ENCODE results near the gene ARHGAP1.
"Not testable (repeated sequence)": the region's sequence is repeated elsewhere in the genome, so short reads cannot be mapped to it uniquely, and the experiment has no call there.

The ARHGAP1 gene

DNA sequence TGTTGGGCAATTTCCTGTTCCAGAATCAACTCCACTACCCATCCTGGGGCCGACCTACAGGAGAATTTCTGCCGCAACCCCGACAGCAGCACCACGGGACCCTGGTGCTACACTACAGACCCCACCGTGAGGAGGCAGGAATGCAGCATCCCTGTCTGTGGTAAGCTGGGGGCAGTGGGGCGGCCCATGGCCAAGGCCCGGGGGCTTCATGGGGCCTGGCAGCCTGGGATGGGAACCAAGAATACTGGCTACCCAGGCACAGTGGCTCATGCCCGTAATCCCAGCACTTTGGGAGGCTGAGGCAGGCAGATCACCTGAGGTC is 22.9 kb upstream of the ARHGAP1 start:
- TF ChIP-seq, protein P1, sequence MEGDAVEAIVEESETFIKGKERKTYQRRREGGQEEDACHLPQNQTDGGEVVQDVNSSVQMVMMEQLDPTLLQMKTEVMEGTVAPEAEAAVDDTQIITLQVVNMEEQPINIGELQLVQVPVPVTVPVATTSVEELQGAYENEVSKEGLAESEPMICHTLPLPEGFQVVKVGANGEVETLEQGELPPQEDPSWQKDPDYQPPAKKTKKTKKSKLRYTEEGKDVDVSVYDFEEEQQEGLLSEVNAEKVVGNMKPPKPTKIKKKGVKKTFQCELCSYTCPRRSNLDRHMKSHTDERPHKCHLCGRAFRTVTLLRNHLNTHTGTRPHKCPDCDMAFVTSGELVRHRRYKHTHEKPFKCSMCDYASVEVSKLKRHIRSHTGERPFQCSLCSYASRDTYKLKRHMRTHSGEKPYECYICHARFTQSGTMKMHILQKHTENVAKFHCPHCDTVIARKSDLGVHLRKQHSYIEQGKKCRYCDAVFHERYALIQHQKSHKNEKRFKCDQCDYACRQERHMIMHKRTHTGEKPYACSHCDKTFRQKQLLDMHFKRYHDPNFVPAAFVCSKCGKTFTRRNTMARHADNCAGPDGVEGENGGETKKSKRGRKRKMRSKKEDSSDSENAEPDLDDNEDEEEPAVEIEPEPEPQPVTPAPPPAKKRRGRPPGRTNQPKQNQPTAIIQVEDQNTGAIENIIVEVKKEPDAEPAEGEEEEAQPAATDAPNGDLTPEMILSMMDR (IDR thresholded peaks at IDR 0.05; ENCODE audit: low read depth, low read length) = no peak
- DNase-seq (ENCODE audit: extremely low read depth, low read depth) = no peak

DNA sequence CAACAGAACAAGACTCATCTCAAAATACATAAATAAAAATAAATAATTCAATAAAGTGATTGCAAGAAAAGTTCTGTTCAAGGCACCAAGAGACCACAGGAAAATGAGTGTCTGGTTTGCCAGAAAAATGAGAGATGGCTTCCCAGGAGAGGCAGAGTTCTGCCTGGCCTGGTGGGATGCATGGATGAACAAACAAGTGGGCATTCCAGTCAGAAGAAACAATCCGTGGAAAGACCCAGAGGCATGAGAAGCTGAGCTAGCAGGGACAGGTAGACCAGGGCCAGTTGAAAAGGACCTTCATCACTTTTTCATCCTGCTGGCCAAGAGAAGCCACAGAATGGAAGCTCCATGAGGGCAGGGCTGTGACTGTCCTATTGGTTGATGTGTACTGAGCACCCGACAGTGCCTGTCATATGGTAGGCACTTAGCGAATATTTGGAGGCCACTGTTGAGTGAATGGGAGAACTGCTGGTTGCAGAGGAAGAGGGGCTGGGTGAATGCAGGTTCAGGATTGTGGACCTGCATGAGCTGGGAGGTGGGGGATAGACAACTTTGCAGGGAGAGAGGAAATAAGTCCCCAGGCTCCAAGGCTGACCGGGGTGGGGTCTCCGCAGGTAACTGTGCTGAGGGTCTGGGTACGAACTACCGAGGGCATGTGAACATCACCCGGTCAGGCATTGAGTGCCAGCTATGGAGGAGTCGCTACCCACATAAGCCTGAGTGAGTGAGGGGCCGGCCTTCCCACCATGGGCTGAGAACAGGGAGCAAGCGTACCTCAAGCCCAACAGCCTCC is 22.3 kb upstream of the ARHGAP1 start:
- DNase-seq (ENCODE audit: extremely low read depth, low read depth) = no peak
- TF ChIP-seq, protein P1 (IDR thresholded peaks at IDR 0.05; ENCODE audit: low read depth, low read length) = no peak

GRCh38 chr11:46721286-46721685 is 20.9 kb upstream of the ARHGAP1 start:
- TF ChIP-seq, protein P1 (IDR thresholded peaks at IDR 0.05; ENCODE audit: low read depth, low read length) = no peak
- DNase-seq (ENCODE audit: extremely low read depth, low read depth) = no peak

GRCh38 chr11:46719543-46720218 is 19.3 kb upstream of the ARHGAP1 start:
- no peak for DNase-seq (ENCODE audit: extremely low read depth, low read depth)
- TF ChIP-seq, protein P1 (IDR thresholded peaks at IDR 0.05; ENCODE audit: low read depth, low read length) = no peak

DNA sequence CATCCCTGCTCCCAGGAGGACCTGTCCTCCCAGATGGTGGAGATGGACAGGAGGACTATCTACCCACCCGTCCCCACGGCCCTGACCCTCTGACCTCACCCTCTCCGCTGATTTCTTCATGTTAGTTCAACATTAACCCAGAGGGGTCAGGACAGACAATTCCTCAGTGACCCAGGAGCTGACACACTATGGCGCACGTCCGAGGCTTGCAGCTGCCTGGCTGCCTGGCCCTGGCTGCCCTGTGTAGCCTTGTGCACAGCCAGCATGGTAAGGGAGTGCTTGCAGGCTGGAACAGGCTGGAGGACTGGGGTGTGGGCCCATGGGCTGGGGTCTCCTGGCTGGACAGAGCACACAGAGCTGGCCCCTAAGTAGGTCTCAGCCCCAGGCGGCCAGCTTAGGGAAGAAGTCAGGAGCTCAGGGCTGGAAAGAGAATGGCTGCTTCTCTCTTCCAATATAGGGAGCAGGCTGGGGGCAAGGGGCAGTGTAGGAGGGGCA is 18.7 kb upstream of the ARHGAP1 start, which contains the start of gene F2:
Gene F2 (plus strand): TSS at position 166 of the 495 bp plus-strand sequence. CDS start 23 bp downstream, at position 189.
- no peak for DNase-seq (ENCODE audit: extremely low read depth, low read depth)
- TF ChIP-seq, protein P1 (IDR thresholded peaks at IDR 0.05; ENCODE audit: low read depth, low read length) = no peak

DNA sequence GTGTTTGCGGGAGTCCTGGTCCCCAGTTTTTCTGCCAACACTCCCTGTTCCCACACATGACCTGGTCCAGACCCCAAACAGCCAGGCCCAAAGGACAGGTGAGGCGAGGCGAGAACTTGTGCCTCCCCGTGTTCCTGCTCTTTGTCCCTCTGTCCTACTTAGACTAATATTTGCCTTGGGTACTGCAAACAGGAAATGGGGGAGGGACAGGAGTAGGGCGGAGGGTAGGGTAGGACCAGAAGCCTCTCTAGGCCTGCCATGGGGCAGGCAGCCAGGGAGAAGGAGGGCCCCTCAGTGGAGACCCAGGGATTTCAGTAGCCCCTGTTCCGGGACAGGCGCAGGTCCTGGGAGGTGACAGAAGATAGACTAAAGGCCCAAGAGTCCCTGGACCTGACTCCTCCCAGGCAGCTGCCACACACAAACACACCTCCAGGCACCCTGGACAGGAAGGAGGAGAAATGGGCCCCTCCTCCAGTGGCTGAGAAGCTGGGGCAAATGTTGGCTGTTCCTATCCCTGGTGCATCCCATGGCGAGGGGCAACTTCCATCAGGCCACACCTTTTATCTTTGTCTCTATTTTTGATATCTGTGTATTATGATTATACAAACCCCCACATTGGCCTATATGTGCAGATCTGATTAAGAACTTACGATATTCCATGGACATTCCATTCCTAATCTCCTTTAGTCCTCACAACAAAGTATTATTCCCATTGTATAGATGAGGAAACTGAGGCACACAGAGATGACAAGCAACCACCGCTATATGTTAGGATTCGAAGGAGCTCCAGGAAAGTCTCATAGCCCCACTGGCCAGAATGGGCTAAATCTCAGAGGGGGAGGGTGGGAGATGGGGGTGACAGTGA is 18.0 kb upstream of the ARHGAP1 start:
- no peak for DNase-seq (ENCODE audit: extremely low read depth, low read depth)
- TF ChIP-seq, protein P1 (IDR thresholded peaks at IDR 0.05; ENCODE audit: low read depth, low read length) = no peak

- DNase-seq (ENCODE audit: extremely low read depth, low read depth) = not testable (repeated sequence)
Measured at GRCh38 chr11:46717825-46718154, 17.4 kb upstream of the ARHGAP1 start.

All from AG09319 (cell line).